CD4-positive, alpha-beta T cell treated with Interleukin-17A for 1 hour (primary cell): ENCODE results near the gene ATP11C.
"Not testable (repeated sequence)": the region's sequence is repeated elsewhere in the genome, so short reads cannot be mapped to it uniquely, and the experiment has no call there.

ENCODE experiments used
- DNase-seq: peaks from one replicate; pipeline ENCODE4 v3.0.0-alpha.2; 2020

The ATP11C gene

GRCh38 chrX:139924069-139924695 is 8.7 kb downstream of the ATP11C start:
- DNase-seq, result no peak

DNA sequence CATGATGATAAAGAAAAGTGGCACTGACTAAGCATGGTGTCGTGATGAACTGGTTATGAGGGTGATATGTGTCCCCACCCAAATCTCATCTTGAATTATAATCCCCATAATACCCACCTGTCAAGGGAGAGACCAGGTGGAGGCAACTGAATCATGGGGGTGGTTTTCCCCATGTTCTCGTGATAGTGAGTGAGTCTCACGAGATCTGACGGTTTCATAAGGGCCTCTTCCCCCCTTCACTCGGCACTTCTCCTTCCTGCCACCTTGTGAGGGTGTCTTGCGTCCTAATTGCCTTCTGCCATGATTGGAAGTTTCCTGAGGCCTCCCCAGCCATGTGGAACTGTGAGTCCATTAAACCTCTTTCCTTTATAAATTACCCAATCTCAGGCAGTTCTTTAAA is 11.7 kb downstream of the ATP11C start:
- DNase-seq, result not testable (repeated sequence)

GRCh38 chrX:139920316-139920715 is 12.5 kb downstream of the ATP11C start:
- DNase-seq, result no peak

GRCh38 chrX:139914421-139914820 is 18.4 kb downstream of the ATP11C start:
- no peak for DNase-seq

DNA sequence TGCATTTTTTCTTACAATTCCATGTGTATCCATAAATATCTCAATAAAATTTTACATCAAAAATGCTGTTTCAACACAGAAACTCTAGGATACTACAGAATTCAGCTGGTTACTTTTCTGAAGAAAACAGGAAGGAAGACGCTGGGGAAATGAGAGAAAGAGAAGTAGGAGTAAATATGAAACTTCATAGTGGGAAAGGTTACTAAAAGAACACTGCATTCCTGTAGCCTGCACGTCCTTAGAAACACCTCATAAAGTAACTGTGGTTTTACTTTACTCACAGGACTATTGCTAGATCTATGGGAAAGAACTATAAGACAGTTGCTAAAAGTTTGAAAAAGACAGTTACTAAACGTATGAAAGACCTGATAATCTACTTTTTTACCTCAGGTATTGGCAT is 23.1 kb downstream of the ATP11C start:
- DNase-seq, result no peak

- no peak for DNase-seq
These were observed 25.8 kb downstream of the ATP11C start for GRCh38 chrX:139907078-139907477.

GRCh38 chrX:139905743-139906142 is 27.1 kb downstream of the ATP11C start:
- no peak for DNase-seq

GRCh38 chrX:139905051-139905450 is 27.8 kb downstream of the ATP11C start:
- DNase-seq, result no peak

DNA sequence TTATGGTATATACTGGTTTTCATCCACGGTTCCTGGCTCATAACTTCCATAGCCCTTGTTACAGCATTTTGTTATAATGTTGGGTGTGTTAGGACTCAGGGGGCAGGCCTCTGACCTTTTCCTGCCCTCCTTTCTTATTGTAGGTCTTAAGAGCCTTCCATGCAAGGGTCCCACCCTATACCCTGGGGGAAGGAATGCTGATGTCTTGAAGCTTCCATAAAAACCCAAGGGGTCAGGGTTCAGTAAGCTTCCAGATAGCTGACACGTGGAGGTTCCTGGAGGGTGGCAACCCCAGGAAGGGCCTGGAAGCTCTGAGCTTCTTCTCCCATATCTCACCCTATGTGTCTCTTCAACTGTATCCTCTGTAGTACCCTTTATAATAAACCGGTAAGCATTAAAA is 29.6 kb downstream of the ATP11C start:
- DNase-seq, result no peak

GRCh38 chrX:139902559-139902958 is 30.3 kb downstream of the ATP11C start:
- no peak for DNase-seq

DNA sequence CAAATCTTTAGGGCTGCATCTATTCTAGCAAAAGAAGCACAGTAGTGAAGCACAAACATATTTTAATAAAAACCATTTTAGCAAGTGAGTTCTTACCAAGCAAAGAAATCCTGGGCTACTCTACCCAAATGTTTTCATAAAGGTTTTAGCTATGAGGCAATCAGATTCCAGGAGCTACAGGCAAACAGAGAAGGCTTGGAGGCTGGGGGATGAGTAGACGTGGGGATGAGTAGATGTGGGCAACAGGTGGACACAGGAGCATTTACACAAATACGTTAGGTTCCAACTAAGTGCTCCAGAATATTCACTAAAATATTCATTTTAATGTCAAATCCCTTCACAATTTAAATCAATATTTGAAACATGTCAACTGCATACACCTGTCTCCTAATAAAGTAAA is 34.5 kb downstream of the ATP11C start:
- no peak for DNase-seq

DNA sequence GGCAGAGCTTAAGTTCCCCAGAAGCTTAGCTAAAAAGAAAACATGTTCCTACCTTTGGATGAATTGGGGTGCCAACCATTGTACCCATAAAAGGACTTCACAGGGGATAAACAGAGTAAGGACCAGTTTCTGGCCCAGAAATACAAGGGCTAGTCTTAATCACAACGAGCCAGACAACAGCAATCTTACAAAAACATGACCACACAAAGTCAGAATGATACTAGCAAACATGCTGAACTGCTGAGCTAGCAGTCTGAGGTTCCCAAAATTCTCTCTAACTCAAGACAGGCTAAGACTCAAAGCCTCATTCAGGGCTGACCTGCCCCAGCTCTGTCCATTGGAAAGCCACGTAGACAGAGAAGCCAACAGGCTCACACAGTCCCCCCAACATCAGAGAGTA is 40.3 kb downstream of the ATP11C start:
- DNase-seq, result no peak

- no peak for DNase-seq
These were observed 41.7 kb downstream of the ATP11C start for GRCh38 chrX:139890991-139891700.

GRCh38 chrX:139889760-139890159 is 43.1 kb downstream of the ATP11C start:
- no peak for DNase-seq

GRCh38 chrX:139883984-139884383 is 48.9 kb downstream of the ATP11C start:
- no peak for DNase-seq

- no peak for DNase-seq
These were observed 50.6 kb downstream of the ATP11C start for GRCh38 chrX:139882299-139882698.

GRCh38 chrX:139881572-139881971 is 51.3 kb downstream of the ATP11C start:
- DNase-seq, result no peak

DNA sequence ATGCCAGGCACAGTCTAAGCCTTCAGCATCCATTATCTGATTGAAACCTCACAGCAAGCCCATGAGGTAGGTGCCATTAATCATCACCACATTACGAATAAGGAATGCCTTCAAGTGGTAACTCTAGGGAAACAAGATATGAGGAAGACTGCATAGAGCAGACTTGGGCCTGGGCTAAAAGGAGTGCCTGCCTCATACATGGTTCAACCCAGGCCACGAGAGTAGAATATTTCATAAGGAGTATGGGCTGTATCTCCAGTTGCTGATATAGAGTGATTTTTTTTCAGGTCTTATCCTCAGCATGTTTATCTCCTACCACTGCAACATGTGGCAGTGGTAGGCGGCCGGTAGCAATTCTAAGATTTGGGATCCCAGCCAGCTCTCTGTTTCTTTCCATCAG is 51.7 kb downstream of the ATP11C start:
- DNase-seq, result no peak

DNA sequence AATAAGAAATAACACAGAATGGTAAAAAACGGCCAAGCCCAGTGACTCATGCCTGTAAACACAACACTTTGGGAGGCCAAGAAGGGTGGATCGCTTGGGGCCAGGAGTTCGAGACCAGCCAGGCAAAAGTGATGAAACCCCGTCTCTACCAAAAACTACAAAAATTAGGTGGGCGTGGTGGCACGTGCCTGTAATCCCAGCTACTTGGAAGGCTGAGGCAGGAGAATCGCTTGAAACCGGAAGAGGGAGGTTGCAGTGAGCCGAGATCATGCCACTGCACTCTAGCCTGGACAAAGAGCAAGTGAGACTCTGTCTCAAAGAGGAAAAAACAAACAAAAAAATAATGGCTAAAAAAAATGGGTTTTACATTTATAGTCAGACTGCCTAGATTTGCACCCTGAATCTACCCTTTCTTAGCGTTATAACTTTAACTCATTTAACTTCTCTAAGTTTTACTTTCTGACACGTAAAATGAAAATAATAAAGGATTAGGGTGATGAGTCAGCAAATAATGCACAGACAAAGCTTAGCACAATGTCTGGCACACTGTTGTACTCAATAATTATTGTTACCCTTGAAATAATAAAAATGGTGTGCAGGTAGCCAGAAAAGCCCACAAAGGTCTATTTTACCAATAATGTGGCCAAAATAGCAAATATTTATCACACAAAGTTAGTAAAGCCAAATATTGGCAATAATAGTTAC is 55.0 kb downstream of the ATP11C start:
- DNase-seq, result no peak

DNA sequence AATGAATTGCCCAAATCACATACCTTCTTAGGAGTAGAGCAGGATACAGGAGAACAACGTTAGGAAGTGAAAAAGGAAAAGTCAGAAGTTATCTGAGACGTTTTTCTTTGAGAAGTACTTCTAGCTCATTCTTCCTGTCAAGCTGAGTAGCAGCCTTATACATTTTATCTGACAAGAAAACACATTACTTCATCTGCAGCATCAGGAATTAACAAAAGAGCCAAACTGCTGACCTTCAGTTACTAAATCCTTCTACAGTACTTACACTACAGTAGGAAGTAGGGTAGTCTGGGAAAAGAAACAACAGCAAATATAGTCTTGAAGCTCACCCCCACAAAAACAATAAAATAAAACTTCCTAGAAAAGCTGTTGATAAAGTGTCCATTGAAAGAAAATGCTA is 57.0 kb downstream of the ATP11C start:
- no peak for DNase-seq

DNA sequence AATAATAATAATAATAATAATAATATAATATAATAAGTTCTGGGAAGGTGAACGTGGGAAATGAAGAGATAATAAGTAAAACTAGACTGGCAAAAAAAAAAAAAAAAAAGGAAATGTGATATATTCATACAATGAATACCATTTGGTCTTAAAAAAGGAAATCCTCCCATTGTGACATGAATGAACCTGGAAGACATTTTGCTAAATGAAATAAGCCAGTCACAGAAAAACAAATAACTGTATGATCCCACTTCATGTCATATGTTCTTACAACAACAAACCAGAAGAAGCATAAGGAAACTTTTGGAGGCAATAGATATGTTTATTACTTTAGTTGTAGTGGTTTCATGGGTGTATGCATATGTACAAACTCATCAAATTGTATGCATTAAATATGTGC is 63.1 kb downstream of the ATP11C start:
- DNase-seq, result no peak

DNA sequence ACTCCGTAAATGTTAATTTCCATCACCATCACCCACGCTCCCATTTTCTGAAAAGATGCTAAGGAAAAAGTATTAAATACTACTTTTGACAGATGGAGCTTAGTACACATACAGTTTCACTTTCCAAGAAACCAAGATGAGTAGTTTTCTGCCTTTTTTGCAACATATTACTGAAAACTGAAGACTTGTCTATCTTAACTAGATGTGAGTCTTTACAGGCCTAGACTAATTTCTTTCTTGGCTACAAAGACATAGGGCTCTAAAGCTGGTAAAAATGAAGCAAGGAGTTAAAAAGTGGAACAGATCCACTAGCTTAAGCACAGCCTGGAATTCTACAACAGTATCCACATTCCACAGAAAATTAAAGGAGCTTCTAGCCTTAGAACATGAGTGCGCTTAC is 68.2 kb downstream of the ATP11C start:
- DNase-seq, result no peak

DNA sequence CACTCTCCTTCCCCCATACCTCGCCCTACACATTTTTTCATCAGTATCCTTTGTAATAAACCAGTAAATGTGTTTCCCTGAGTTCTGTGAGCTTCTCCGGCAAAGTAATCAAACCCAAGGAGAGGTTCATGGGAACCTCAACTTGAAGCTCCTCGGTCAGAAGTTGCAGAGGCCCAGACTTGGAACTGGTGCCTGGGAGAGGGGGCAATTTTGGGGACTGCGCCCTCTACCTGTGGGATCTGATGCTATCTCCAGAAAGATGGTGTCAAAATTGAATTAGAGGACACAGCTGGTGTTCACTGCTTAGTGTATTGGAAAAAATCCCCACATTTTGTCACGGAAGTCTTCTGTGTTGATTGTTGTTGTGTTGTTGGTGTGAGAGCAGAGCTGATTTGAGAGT is 70.6 kb downstream of the ATP11C start:
- no peak for DNase-seq

- DNase-seq, result not testable (repeated sequence)
These were observed 76.0 kb downstream of the ATP11C start for GRCh38 chrX:139856826-139857225.
